ENCODE data around the gene DTNBP1.

Gene DTNBP1

GRCh38 chr6:15572296-15573016, 90.4 kb downstream of the DTNBP1 start:
- DNase-seq (ENCODE audit: low spot score) = no peak
- in situ Hi-C loops (cut with MboI; ENCODE audit: low pct_unique_long_range_greater_than_20kb, low sequenced_read_pairs, unreplicated experiment) = no loop called here
- TF ChIP-seq CTCF (IDR thresholded peaks at IDR 0.05; ENCODE audit: extremely low read depth, insufficient read depth, missing control alignments) = no peak

- TF ChIP-seq CTCF (IDR thresholded peaks at IDR 0.05; ENCODE audit: extremely low read depth, insufficient read depth, missing control alignments) = no peak
- in situ Hi-C loops (cut with MboI; ENCODE audit: low pct_unique_long_range_greater_than_20kb, low sequenced_read_pairs, unreplicated experiment) = no loop called here
These were observed 92.7 kb downstream of the DTNBP1 start for GRCh38 chr6:15570171-15570570.

GRCh38 chr6:15569035-15569995, 93.5 kb downstream of the DTNBP1 start:
- in situ Hi-C loops (cut with MboI; ENCODE audit: low pct_unique_long_range_greater_than_20kb, low sequenced_read_pairs, unreplicated experiment) = no loop called here
- no peak for TF ChIP-seq CTCF (IDR thresholded peaks at IDR 0.05; ENCODE audit: extremely low read depth, insufficient read depth, missing control alignments)
- DNase-seq (ENCODE audit: low spot score) = no peak

More at GRCh38 chr6:15570171-15570570, 92.7 kb downstream of the DTNBP1 start:
- no peak for DNase-seq (ENCODE audit: low spot score)

- no peak for TF ChIP-seq CTCF (IDR thresholded peaks at IDR 0.05; ENCODE audit: extremely low read depth, insufficient read depth, missing control alignments)
- in situ Hi-C loops (cut with MboI; ENCODE audit: low pct_unique_long_range_greater_than_20kb, low sequenced_read_pairs, unreplicated experiment) = no loop called here
- DNase-seq (ENCODE audit: low spot score) = no peak
These were observed 99.9 kb downstream of the DTNBP1 start for GRCh38 chr6:15562977-15563376.

GRCh38 chr6:15561447-15562199, 101.2 kb downstream of the DTNBP1 start:
- in situ Hi-C loops (cut with MboI; ENCODE audit: low pct_unique_long_range_greater_than_20kb, low sequenced_read_pairs, unreplicated experiment) = no loop called here
- no peak for DNase-seq (ENCODE audit: low spot score)

More at GRCh38 chr6:15561447-15562199, 101.2 kb downstream of the DTNBP1 start:
- no peak for TF ChIP-seq CTCF (IDR thresholded peaks at IDR 0.05; ENCODE audit: extremely low read depth, insufficient read depth, missing control alignments)

All from GM13977 (cell line).